Naive B cell (primary cell): ENCODE results near the gene TMC1. TPM values are rescaled to one million over a fixed set of nuclear protein-coding genes. Genes with fewer than 3 reads are reported as not detected.
"Not testable (repeated sequence)": the region's sequence is repeated elsewhere in the genome, so short reads cannot be mapped to it uniquely, and the experiment has no call there.

Experiments used
- ATAC-seq, 2 donors: fragments of 150-1000 bp; cut with Tn5 transposase; 2 replicates each; pipeline ENCODE4 v1.10.0; 2021; ENCODE audit warnings: low read depth in 2 of 2, mild to moderate bottlenecking in 2 of 2, moderate library complexity in 2 of 2
- DNase-seq: peaks from one replicate; pipeline ENCODE4 v3.0.0; 2022
- H3K27ac Mint-ChIP-seq, 6 donors: one replicate each; pipeline ENCODE4 v1.8.0; 2020 to 2022; ENCODE audit warnings: mild to moderate bottlenecking in 6 of 6, mixed read lengths in 6 of 6, moderate library complexity in 5 of 6, inconsistent platforms in 2 of 6
- H3K27me3 Mint-ChIP-seq, 3 donors: one replicate each; pipeline ENCODE4 v1.8.0; 2021 to 2022; ENCODE audit warnings: mixed read lengths in 3 of 3, mild to moderate bottlenecking in 1 of 3
- H3K36me3 Mint-ChIP-seq, 2 donors: one replicate each; pipeline ENCODE4 v1.8.0; 2020 to 2022; ENCODE audit warnings: mixed read lengths in 2 of 2, inconsistent platforms in 1 of 2, mild to moderate bottlenecking in 1 of 2
- H3K4me1 Mint-ChIP-seq, 3 donors: one replicate each; pipeline ENCODE4 v1.8.0; 2020 to 2022; ENCODE audit warnings: mixed read lengths in 3 of 3, inconsistent platforms in 1 of 3, mild to moderate bottlenecking in 1 of 3, moderate library complexity in 1 of 3
- H3K4me3 Mint-ChIP-seq, 8 donors: one replicate each; pipeline ENCODE4 v1.8.0; 2020 to 2022; ENCODE audit warnings: mild to moderate bottlenecking in 8 of 8, mixed read lengths in 8 of 8, moderate library complexity in 8 of 8, inconsistent platforms in 2 of 8
- H3K9me3 Mint-ChIP-seq, 7 donors: one replicate each; pipeline ENCODE4 v1.8.0; 2020 to 2022; ENCODE audit warnings: mixed read lengths in 7 of 7, mild to moderate bottlenecking in 5 of 7, inconsistent platforms in 2 of 7, moderate library complexity in 1 of 7
- polyA plus RNA-seq, 6 donors: library from polyadenylated mRNA; unstranded; fragments of 300-500 nt; fragmentation: Illumina TruSeq; gene quantifications; one replicate each; pipeline ENCODE4 v1.2.3, GENCODE V29; 2021; ENCODE audit warnings: low read depth in 6 of 6

The TMC1 gene
- polyA plus RNA-seq, 6 donors from 2014 or later = not detected

DNA sequence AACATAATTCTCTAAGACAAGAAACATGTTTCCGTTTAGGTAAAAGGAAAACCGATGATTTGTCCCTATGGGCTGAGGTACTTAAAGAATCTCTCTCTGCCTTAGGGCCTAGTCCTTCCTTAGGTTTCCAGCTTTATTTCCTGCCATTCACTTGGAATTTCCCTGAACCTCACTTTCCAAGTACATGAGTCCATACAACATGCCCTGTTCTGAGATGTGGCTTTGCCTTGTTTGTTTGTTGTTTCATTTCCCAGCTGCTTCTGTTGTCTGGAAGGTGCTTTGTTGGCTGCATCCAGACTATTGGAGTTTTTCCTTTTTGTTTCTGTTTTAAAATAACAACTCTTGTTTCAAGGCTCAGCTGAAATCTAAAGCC, 336.2 kb downstream of the TMC1 start:
- H3K4me1 Mint-ChIP-seq = peaks cover 4 to 7% (median 7%) of the 10 kb centered on the region in 3 donors
- no peaks in the 10 kb centered on the region for H3K9me3 Mint-ChIP-seq
- no peak overlapping the region for H3K4me3 Mint-ChIP-seq
- no peak for ATAC-seq
- no peaks in the 10 kb centered on the region for H3K27me3 Mint-ChIP-seq
- H3K27ac Mint-ChIP-seq = no peak overlapping the region
- no peak for DNase-seq
- no peaks in the 10 kb centered on the region for H3K36me3 Mint-ChIP-seq

DNA sequence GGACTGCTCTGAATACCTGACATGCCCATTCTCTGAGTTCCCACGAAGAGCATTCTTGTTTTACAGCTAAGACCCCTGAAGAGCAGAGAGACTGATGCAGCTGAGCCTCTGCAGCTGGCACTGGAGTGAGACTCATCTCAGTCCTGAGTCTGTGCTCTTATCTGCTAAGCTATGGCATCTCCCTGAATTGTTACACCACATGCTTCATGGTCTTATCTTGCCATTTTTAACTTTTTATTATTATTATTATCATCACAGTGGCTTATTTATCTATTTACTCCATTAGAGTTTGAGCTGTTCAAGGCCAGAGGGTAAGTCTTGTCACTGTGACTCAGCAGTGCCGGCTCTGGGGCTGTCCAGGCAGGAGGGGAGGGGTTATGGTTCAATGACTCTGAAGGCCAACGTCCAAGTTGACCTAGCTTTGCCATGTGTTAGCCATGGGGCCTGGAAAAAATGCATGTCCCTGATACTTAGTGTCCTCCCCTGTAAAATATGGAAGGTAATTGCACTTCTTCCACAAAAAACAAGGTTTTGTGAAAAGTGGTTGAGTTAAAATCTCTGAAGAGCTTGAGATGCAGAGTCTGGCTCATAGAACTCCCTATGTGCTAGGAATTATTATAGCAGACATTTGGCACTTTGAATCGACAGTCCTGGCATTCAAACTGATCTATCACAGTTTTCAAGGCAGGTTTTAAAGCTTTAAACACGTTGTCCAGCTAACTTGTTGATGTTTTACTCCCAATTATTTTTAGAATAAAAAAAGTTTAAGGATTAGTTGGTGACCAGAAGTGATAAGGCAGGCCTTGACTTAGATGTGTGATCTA, 336.9 kb downstream of the TMC1 start:
- Mint-ChIP-seq H3K27me3 (peaks cover 0 to 4% (median 0%) of the 10 kb centered on the region in 3 donors), H3K27ac (no peak overlapping the region), H3K9me3 (no peaks in the 10 kb centered on the region), H3K4me1 (peaks cover 10 to 12% (median 11%) of the 10 kb centered on the region in 3 donors), H3K4me3 (no peak overlapping the region), H3K36me3 (no peaks in the 10 kb centered on the region)
- DNase-seq (no peak), ATAC-seq (no peak)

- not testable (repeated sequence) for ATAC-seq, H3K9me3 Mint-ChIP-seq, H3K36me3 Mint-ChIP-seq
These were observed 341.4 kb downstream of the TMC1 start for GRCh38 chr9:72862788-72863187.

DNA sequence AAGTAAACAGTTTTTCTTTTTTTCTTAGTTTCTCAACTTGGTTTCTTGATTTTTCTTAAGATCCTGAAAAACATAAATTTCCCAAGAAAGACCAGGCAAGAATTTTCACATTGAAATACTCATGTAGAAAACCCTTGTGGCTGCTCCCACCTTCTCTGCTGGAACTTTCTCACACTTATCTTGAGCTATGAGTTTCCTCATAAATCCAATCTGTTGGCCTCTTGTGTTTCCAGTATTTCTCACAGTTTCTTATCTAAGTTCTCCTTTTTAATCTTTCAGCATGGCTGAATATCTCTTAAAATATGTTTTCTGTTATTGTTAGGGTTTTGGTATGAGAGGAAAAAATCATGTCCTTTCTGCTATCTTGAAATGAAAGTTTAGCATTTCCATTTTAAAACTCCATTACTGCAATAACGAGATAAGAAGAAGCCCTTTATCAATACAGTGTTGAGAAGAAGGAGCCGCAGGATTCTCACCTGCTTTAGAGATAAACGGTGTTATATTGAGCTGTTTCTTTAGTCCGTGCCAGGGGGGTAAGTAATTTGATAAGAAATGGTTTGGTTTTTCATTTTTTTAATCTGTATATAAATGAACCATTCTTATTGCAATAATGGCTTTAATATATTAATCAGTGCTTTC, 342.2 kb downstream of the TMC1 start:
- H3K36me3 Mint-ChIP-seq = peaks cover 0 to 4% of the 10 kb centered on the region in 2 donors
- no peak for ATAC-seq

More at GRCh38 chr9:72862788-72863187, 341.4 kb downstream of the TMC1 start:
- DNase-seq, H3K27me3 Mint-ChIP-seq: not testable (repeated sequence)
- peaks cover 18 to 24% (median 22%) of the 10 kb centered on the region in 3 donors for H3K4me1 Mint-ChIP-seq
- peak overlapping the region in 1 of 6 donors; percentile 56 for H3K27ac Mint-ChIP-seq
- H3K4me3 Mint-ChIP-seq = peak overlapping the region in 3 of 8 donors; percentile 22 to 41 (median 31)

DNA sequence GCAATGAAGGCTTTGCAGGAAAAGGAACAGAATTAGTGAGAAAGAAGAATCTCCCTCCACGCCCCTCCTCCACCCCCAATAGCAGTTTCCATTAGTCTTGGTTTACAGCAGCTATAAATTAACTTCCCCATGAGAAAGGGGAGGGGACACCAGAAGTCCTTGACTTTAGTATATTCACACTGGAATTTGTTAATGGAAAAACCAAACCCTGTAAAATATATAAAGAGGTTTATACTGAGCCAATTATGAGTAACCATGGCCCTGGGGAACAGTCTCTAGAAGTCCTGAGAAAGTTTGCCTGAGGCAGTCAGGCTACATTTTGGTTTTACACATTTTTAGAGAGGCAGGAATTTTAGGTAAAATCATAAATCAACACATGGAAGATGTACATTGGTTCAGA, 342.9 kb downstream of the TMC1 start:
- H3K9me3 Mint-ChIP-seq = peaks cover 0 to 15% (median 5%) of the 10 kb centered on the region in 7 donors
- DNase-seq (no peak), ATAC-seq (no peak)
- H3K27me3 Mint-ChIP-seq = peaks cover 0 to 6% (median 0%) of the 10 kb centered on the region in 3 donors
- no peak overlapping the region for H3K4me3 Mint-ChIP-seq
- peaks cover 0 to 4% of the 10 kb centered on the region in 2 donors for H3K36me3 Mint-ChIP-seq
- peaks cover 18 to 27% (median 23%) of the 10 kb centered on the region in 3 donors for H3K4me1 Mint-ChIP-seq
- H3K27ac Mint-ChIP-seq = no peak overlapping the region

More for the DNA sequence above, 342.2 kb downstream of the TMC1 start:
- Mint-ChIP-seq H3K27ac (no peak overlapping the region), H3K4me1 (peaks cover 18 to 27% (median 24%) of the 10 kb centered on the region in 3 donors), H3K27me3 (peaks cover 0 to 6% (median 0%) of the 10 kb centered on the region in 3 donors), H3K4me3 (peak overlapping the region in 1 of 8 donors; percentile 17), H3K9me3 (peaks cover 0 to 15% (median 5%) of the 10 kb centered on the region in 7 donors)
- DNase-seq = no peak

DNA sequence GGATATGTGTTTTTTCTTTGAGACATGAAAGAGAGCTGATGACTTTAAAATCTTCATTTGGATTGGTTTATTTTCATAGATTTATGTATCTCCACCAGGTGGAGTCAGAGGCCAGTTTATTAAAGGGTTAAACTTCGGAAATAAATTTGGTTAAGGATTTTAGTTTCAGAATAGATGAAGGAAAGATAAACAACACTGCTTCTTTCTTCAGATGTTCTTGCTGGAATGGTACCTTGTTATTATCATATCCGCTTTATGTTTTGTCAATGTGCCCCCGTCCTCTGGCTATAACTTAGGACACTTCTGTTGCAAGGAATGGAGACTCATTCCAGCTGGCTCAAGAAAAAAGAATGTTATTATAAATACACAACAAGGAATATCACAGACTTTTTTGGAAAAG, 350.3 kb downstream of the TMC1 start:
- no peak overlapping the region for H3K27ac Mint-ChIP-seq
- no peak overlapping the region for H3K4me3 Mint-ChIP-seq
- H3K4me1 Mint-ChIP-seq = peaks cover 0 to 5% (median 0%) of the 10 kb centered on the region in 3 donors
- DNase-seq = no peak
- ATAC-seq = no peak
- H3K36me3 Mint-ChIP-seq = peaks cover 0 to 4% of the 10 kb centered on the region in 2 donors
- H3K27me3 Mint-ChIP-seq = peaks cover 0 to 11% (median 0%) of the 10 kb centered on the region in 3 donors
- peaks cover 0 to 15% (median 5%) of the 10 kb centered on the region in 7 donors for H3K9me3 Mint-ChIP-seq

- Mint-ChIP-seq H3K9me3 (peaks cover 0 to 7% (median 4%) of the 10 kb centered on the region in 7 donors), H3K4me3 (no peak overlapping the region), H3K27ac (no peak overlapping the region), H3K36me3 (peaks cover 0 to 4% of the 10 kb centered on the region in 2 donors), H3K4me1 (peaks cover 0 to 5% (median 0%) of the 10 kb centered on the region in 3 donors), H3K27me3 (peaks cover 0 to 11% (median 0%) of the 10 kb centered on the region in 3 donors)
- DNase-seq (no peak), ATAC-seq (no peak)
These were observed 351.3 kb downstream of the TMC1 start for GRCh38 chr9:72872718-72873117.

- peaks cover 0 to 6% (median 0%) of the 10 kb centered on the region in 7 donors for H3K9me3 Mint-ChIP-seq
- DNase-seq (no peak), ATAC-seq (no peak)
- no peak overlapping the region for H3K4me3 Mint-ChIP-seq
- H3K36me3 Mint-ChIP-seq = peaks cover 0 to under 1% of the 10 kb centered on the region in 2 donors
- H3K4me1 Mint-ChIP-seq = no peaks in the 10 kb centered on the region
- no peak overlapping the region for H3K27ac Mint-ChIP-seq
- peaks cover 0 to 11% (median 0%) of the 10 kb centered on the region in 3 donors for H3K27me3 Mint-ChIP-seq
These were observed 352.0 kb downstream of the TMC1 start for GRCh38 chr9:72873456-72873855.

- Mint-ChIP-seq H3K27me3 (peaks cover 0 to 11% (median 0%) of the 10 kb centered on the region in 3 donors), H3K36me3 (no peaks in the 10 kb centered on the region), H3K4me3 (no peak overlapping the region), H3K9me3 (peaks cover 0 to 7% (median 0%) of the 10 kb centered on the region in 7 donors), H3K4me1 (no peaks in the 10 kb centered on the region), H3K27ac (no peak overlapping the region)
- ATAC-seq (no peak), DNase-seq (no peak)
These were observed 352.9 kb downstream of the TMC1 start for GRCh38 chr9:72874344-72874743.

DNA sequence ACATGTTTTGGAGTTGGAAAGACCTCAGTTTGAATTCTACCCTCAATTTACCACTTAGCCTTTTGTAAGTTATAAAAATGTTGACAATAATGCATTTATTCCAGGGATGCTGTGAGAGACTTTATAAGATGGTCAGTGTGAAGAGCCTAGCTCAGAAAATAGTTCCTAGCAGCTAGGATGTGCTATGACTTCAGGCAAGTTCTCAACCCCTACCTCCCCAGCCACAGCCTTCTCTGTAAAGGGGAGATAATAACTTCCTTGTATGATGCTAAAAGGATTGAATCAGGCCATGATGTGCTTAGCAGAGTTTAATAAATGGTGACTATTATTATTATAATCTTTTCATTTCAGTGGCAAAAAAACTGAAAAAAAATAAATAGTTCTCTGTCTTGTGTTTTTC, 353.8 kb downstream of the TMC1 start:
- ATAC-seq (no peak), DNase-seq (no peak)
- H3K4me1 Mint-ChIP-seq = no peaks in the 10 kb centered on the region
- peaks cover 0 to 11% (median 0%) of the 10 kb centered on the region in 3 donors for H3K27me3 Mint-ChIP-seq
- peaks cover 0 to 7% (median 0%) of the 10 kb centered on the region in 7 donors for H3K9me3 Mint-ChIP-seq
- no peak overlapping the region for H3K27ac Mint-ChIP-seq
- H3K36me3 Mint-ChIP-seq = no peaks in the 10 kb centered on the region
- no peak overlapping the region for H3K4me3 Mint-ChIP-seq

- no peaks in the 10 kb centered on the region for H3K36me3 Mint-ChIP-seq
- peak overlapping the region in 1 of 6 donors; percentile 61 for H3K27ac Mint-ChIP-seq
- no peaks in the 10 kb centered on the region for H3K27me3 Mint-ChIP-seq
- DNase-seq (no peak), ATAC-seq (no peak)
- no peaks in the 10 kb centered on the region for H3K4me1 Mint-ChIP-seq
- peaks cover 0 to 7% (median 2%) of the 10 kb centered on the region in 7 donors for H3K9me3 Mint-ChIP-seq
- H3K4me3 Mint-ChIP-seq = no peak overlapping the region
These were observed 359.4 kb downstream of the TMC1 start for GRCh38 chr9:72880821-72881220.

GRCh38 chr9:72882117-72882775, 360.8 kb downstream of the TMC1 start:
- DNase-seq (no peak), ATAC-seq (no peak)
- no peak overlapping the region for H3K27ac Mint-ChIP-seq
- no peaks in the 10 kb centered on the region for H3K4me1 Mint-ChIP-seq
- no peak overlapping the region for H3K4me3 Mint-ChIP-seq
- H3K9me3 Mint-ChIP-seq = peaks cover 0 to 7% (median 4%) of the 10 kb centered on the region in 7 donors
- no peaks in the 10 kb centered on the region for H3K36me3 Mint-ChIP-seq
- H3K27me3 Mint-ChIP-seq = no peaks in the 10 kb centered on the region

DNA sequence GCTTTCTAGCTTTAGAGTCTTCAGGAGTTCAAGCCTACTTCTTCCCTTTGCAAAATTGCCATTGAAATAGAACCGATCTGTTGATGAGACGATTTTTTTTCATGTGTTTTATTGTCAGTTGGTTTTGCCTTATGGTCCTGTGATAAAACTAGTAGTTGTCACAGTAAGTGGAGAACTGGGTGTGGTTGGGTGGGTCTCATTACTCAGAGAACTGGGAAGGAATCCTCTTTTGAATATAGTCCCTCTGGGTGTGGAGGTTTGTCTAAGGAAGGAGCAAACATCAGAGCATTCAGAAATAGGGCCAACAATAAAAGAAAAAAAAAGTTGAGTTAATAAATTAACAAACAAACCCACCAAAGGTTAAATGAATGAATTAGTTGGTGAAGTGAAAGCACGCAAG, 362.5 kb downstream of the TMC1 start:
- ATAC-seq (no peak), DNase-seq (no peak)
- peaks cover 0 to 8% (median 0%) of the 10 kb centered on the region in 7 donors for H3K9me3 Mint-ChIP-seq
- H3K27me3 Mint-ChIP-seq = no peaks in the 10 kb centered on the region
- H3K27ac Mint-ChIP-seq = no peak overlapping the region
- H3K4me1 Mint-ChIP-seq = no peaks in the 10 kb centered on the region
- H3K4me3 Mint-ChIP-seq = no peak overlapping the region
- no peaks in the 10 kb centered on the region for H3K36me3 Mint-ChIP-seq
